ENCODE results near the gene BBOF1. TPM values are rescaled to one million over a fixed set of nuclear protein-coding genes. Genes with fewer than 3 reads are reported as not detected.

BBOF1 gene
- total and polyA plus RNA-seq, 2 of the 4 experiments (the other 2 are of a cell fraction) = 1.6 TPM

DNA sequence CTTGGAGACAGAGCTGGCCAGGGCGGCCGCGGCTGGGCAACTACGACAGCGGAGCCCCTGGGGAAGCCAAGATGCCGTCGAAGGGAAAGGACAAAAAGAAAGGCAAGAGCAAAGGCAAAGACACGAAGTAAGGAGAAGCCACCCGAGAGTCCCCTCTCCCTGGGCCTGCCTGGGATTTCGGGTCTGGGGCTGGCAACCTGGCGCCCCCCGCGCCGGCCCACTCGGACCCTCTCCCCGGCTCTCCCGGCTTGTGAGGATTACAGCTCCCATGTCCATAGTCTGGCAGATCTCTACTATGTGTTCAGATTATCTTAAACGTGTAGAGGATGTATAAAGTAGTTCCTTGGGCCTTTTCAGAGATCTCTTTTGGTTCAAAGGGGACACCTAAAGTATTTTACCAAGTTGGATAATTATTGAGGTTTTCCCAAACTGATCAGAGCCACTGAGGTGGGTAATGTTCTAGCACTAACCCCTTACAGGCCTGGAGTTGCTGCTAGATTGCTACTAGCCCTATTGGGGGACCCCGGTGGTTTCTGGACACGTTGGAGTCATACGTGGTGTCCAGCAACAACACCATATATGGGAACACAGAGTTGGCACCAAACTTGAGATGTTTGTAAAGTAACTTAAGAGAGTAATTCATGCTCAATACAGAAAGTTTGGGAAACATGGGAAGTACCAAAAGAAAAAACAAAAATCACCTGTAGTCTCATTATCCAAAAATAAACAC, 424 bp downstream of the BBOF1 start (continued):
- TF ChIP-seq, protein P1, sequence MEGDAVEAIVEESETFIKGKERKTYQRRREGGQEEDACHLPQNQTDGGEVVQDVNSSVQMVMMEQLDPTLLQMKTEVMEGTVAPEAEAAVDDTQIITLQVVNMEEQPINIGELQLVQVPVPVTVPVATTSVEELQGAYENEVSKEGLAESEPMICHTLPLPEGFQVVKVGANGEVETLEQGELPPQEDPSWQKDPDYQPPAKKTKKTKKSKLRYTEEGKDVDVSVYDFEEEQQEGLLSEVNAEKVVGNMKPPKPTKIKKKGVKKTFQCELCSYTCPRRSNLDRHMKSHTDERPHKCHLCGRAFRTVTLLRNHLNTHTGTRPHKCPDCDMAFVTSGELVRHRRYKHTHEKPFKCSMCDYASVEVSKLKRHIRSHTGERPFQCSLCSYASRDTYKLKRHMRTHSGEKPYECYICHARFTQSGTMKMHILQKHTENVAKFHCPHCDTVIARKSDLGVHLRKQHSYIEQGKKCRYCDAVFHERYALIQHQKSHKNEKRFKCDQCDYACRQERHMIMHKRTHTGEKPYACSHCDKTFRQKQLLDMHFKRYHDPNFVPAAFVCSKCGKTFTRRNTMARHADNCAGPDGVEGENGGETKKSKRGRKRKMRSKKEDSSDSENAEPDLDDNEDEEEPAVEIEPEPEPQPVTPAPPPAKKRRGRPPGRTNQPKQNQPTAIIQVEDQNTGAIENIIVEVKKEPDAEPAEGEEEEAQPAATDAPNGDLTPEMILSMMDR (conservative IDR thresholded peaks at IDR 0.05; ENCODE audit: low read depth, low read length) = no peak

DNA sequence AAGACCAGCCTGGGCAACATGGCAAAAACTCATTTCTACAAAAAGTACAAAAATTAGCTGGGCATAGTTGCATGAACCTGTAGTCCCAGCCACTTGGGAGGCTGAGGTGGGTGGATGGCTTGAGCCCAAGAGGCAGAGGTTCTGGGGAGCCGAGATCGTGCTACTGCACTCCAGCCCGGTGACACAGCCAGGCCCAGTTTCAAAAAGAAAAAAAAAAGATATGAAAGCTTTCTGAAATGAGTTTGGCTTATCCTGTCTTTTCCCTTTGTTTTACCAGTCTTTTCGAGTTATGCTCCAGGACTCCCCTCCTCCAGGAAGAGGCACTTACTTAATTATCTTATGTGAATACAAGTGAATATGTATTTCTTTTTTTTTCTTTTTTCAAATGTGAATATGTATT, 3.2 kb downstream of the BBOF1 start:
- Histone ChIP-seq H2BK20ac (ENCODE audit: low read depth, low read length) (no peak overlapping the region), H3K23ac (ENCODE audit: low read depth, low read length) (no peak overlapping the region), H3K18ac (ENCODE audit: low read depth, low read length) (no peak overlapping the region), H3K79me1 (ENCODE audit: low read depth in 1 of 2, low read length in 2 of 2) (peaks cover 0 to 11% of the 10 kb centered on the region in 2 experiments; a peak in 1 of 4 replicates), H4K8ac (ENCODE audit: low read depth in 2 of 2, low read length in 2 of 2) (no peak overlapping the region), H3K27me3 (ENCODE audit: control insufficient read depth, insufficient read depth, low read length) (no peaks in the 10 kb centered on the region), H2AK5ac (ENCODE audit: low read depth, low read length) (no peak overlapping the region), H4K91ac (ENCODE audit: insufficient read depth, low read depth, low read length) (no peak overlapping the region), H3K27ac (ENCODE audit: insufficient read depth, low read length) (no peak overlapping the region), H3K4me3 (ENCODE audit: insufficient read depth, low read depth, low read length) (no peak overlapping the region), H2BK120ac (ENCODE audit: low read depth, low read length) (no peak overlapping the region), H3K56ac (ENCODE audit: extremely low read depth, insufficient read depth, low read length) (no peak overlapping the region), H2AFZ (replicated peaks; ENCODE audit: low read length, poor library complexity) (no peak overlapping the region), H3K4me2 (ENCODE audit: low read depth, low read length) (no peak overlapping the region), H3K9me3 (ENCODE audit: control insufficient read depth, insufficient read depth, low read length) (no peaks in the 10 kb centered on the region), H3K9ac (ENCODE audit: low read depth, low read length) (no peak overlapping the region), H2BK5ac (ENCODE audit: low read depth, low read length, poor library complexity, severe bottlenecking) (no peak overlapping the region), H2AK9ac (replicated peaks; ENCODE audit: low read depth, low read length, poor library complexity) (no peak overlapping the region), H3K14ac (replicated peaks; ENCODE audit: low read depth, low read length) (no peak overlapping the region), H3K36me3 (ENCODE audit: control insufficient read depth, insufficient read depth, low read length) (no peaks in the 10 kb centered on the region), H4K20me1 (ENCODE audit: insufficient read depth, low read length) (no peaks in the 10 kb centered on the region; the same call in 1 of the 2 replicates), H3K4me1 (ENCODE audit: control insufficient read depth, insufficient read depth, low read length) (peaks cover 2% of the 10 kb centered on the region; the same call in 1 of the 2 replicates), H3K4ac (ENCODE audit: low read depth, low read length) (no peak overlapping the region), H4K5ac (ENCODE audit: low read depth, low read length) (no peak overlapping the region), H2BK15ac (ENCODE audit: low read depth, low read length) (no peak overlapping the region), H3K9me1 (ENCODE audit: insufficient read depth, low read length) (no peaks in the 10 kb centered on the region)
- POLR2A ChIA-PET (ENCODE audit: unreplicated experiment) = no interaction called here
- intact Hi-C loops (cut with micrococcal nuclease) (no loop called here), dilution Hi-C loops (cut with HindIII; ENCODE audit: low sequenced_read_pairs, unreplicated experiment) (no loop called here), in situ Hi-C loops (cut with MboI; ENCODE audit: low sequenced_read_pairs) (no loop called here)
- no peak for ATAC-seq (ENCODE audit: low read depth)
- DNase-seq = no peak
- TF ChIP-seq NFE2L2 (IDR thresholded peaks at IDR 0.05; ENCODE audit: low read depth, low read length) (no peak), FOS (IDR thresholded peaks at IDR 0.05; ENCODE audit: low read depth, low read length) (no peak), CEBPB (IDR thresholded peaks at IDR 0.05; ENCODE audit: low read depth, low read length) (no peak), CHD1 (IDR thresholded peaks at IDR 0.05; ENCODE audit: low read depth, low read length) (no peak), RAD21 (IDR thresholded peaks at IDR 0.05; ENCODE audit: low read length) (no peak), POLR2A (IDR thresholded peaks at IDR 0.05; ENCODE audit: low read depth, low read length) (no peak), MXI1 (IDR thresholded peaks at IDR 0.05; ENCODE audit: borderline replicate concordance, low read depth, low read length) (no peak), RFX5 (IDR thresholded peaks at IDR 0.05; ENCODE audit: low read depth, low read length) (no peak), SMC3 (IDR thresholded peaks at IDR 0.05; ENCODE audit: low read depth, low read length) (no peak)
- TF ChIP-seq, protein P2, sequence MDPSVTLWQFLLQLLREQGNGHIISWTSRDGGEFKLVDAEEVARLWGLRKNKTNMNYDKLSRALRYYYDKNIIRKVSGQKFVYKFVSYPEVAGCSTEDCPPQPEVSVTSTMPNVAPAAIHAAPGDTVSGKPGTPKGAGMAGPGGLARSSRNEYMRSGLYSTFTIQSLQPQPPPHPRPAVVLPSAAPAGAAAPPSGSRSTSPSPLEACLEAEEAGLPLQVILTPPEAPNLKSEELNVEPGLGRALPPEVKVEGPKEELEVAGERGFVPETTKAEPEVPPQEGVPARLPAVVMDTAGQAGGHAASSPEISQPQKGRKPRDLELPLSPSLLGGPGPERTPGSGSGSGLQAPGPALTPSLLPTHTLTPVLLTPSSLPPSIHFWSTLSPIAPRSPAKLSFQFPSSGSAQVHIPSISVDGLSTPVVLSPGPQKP (IDR thresholded peaks at IDR 0.05; ENCODE audit: borderline replicate concordance, low read depth, low read length) = no peak
- WGBS, 2 experiments (ENCODE audit: extremely low coverage in 2 of 2, insufficient read length in 1 of 2) = no CpG with 5 or more reads among the region's 4 CpGs
- no TSS peak for BruUV-seq (replicated peaks)
- CTCF ChIA-PET = no interaction called here
